Activated T-cell treated with anti-CD3 and anti-CD28 coated beads, Interleukin-2, amount 50 U/mL, for 72 hours (primary cell): ENCODE measurements around the gene ACTR2. TPM values are rescaled to one million over a fixed set of nuclear protein-coding genes. Genes with fewer than 3 reads are reported as not detected.
"Not testable (repeated sequence)": the region's sequence is repeated elsewhere in the genome, so short reads cannot be mapped to it uniquely, and the experiment has no call there.

Experiments
- ATAC-seq, 2 donors: fragments of 150-1000 bp; cut with Tn5 transposase; replicated peaks in 1 of 2; 2 replicates each; pipeline ENCODE4 v1.10.0; 2021; ENCODE audit warnings: moderate library complexity in 2 of 2, mild to moderate bottlenecking in 1 of 2
- DNase-seq, 2 donors: peaks; one replicate each; pipeline ENCODE4 v3.0.0; 2021 to 2022; ENCODE audit warnings: mixed read lengths in 1 of 2
- H3K27ac Mint-ChIP-seq: one replicate; pipeline ENCODE4 v1.8.0; 2022; ENCODE audit warnings: mild to moderate bottlenecking, moderate library complexity, mixed read lengths
- H3K27me3 Mint-ChIP-seq: one replicate; pipeline ENCODE4 v1.8.0; 2022; ENCODE audit warnings: low read depth, mixed read lengths
- H3K36me3 Mint-ChIP-seq, 2 donors: one replicate each; pipeline ENCODE4 v1.8.0; 2022; ENCODE audit warnings: mixed read lengths in 2 of 2, mild to moderate bottlenecking in 1 of 2; ENCODE audit not compliant: insufficient read depth in 2 of 2
- H3K4me1 Mint-ChIP-seq: one replicate; pipeline ENCODE4 v1.8.0; 2022; ENCODE audit warnings: low read depth, mixed read lengths
- H3K4me3 Mint-ChIP-seq, 2 donors: one replicate each; pipeline ENCODE4 v1.8.0; 2022; ENCODE audit warnings: mild to moderate bottlenecking in 2 of 2, mixed read lengths in 2 of 2, moderate library complexity in 2 of 2
- H3K9me3 Mint-ChIP-seq, 2 donors: one replicate each; pipeline ENCODE4 v1.8.0; 2022; ENCODE audit warnings: mixed read lengths in 2 of 2
- total RNA-seq, 2 donors: library from RNA; stranded (reverse); gene quantifications; one replicate each; pipeline ENCODE4 v1.2.3, GENCODE V29; 2022

Gene ACTR2
- total RNA-seq, 2 donors from 2014 or later, result 219 to 272 TPM

GRCh38 chr2:65212619-65213018 lies 15.0 kb upstream of the ACTR2 start:
- Mint-ChIP-seq H3K27ac (no peak overlapping the region), H3K9me3 (no peaks in the 10 kb centered on the region), H3K4me1 (no peaks in the 10 kb centered on the region), H3K4me3 (no peak overlapping the region), H3K27me3 (no peaks in the 10 kb centered on the region), H3K36me3 (no peaks in the 10 kb centered on the region)
- DNase-seq (no peak), ATAC-seq (no peak)

- Mint-ChIP-seq H3K27ac (no peak overlapping the region), H3K9me3 (no peaks in the 10 kb centered on the region), H3K36me3 (no peaks in the 10 kb centered on the region), H3K4me3 (no peak overlapping the region), H3K4me1 (no peaks in the 10 kb centered on the region), H3K27me3 (no peaks in the 10 kb centered on the region)
- DNase-seq (no peak), ATAC-seq (no peak)
Measured at GRCh38 chr2:65213035-65213434, 14.6 kb upstream of the ACTR2 start.

GRCh38 chr2:65214361-65214760 lies 13.3 kb upstream of the ACTR2 start:
- peaks cover 3% of the 10 kb centered on the region for H3K4me1 Mint-ChIP-seq
- no peak overlapping the region for H3K27ac Mint-ChIP-seq
- H3K36me3 Mint-ChIP-seq, result no peaks in the 10 kb centered on the region
- no peaks in the 10 kb centered on the region for H3K9me3 Mint-ChIP-seq
- ATAC-seq, result no peak
- H3K4me3 Mint-ChIP-seq, result no peak overlapping the region
- DNase-seq, result no peak
- H3K27me3 Mint-ChIP-seq, result no peaks in the 10 kb centered on the region

GRCh38 chr2:65214843-65215242 lies 12.8 kb upstream of the ACTR2 start:
- Mint-ChIP-seq H3K4me3 (no peak overlapping the region), H3K9me3 (no peaks in the 10 kb centered on the region), H3K36me3 (no peaks in the 10 kb centered on the region), H3K27ac (no peak overlapping the region), H3K27me3 (no peaks in the 10 kb centered on the region), H3K4me1 (peaks cover 7% of the 10 kb centered on the region)
- no peak for DNase-seq
- no peak for ATAC-seq

- ATAC-seq, result no peak
- DNase-seq, result no peak
- Mint-ChIP-seq H3K9me3 (no peaks in the 10 kb centered on the region), H3K4me3 (no peak overlapping the region), H3K4me1 (peaks cover 7% of the 10 kb centered on the region), H3K27ac (peak overlapping the region; percentile 55), H3K36me3 (no peaks in the 10 kb centered on the region), H3K27me3 (no peaks in the 10 kb centered on the region)
Measured at GRCh38 chr2:65215946-65216345, 11.7 kb upstream of the ACTR2 start.

GRCh38 chr2:65220432-65221131 lies 7.0 kb upstream of the ACTR2 start:
- H3K27me3 Mint-ChIP-seq, result no peaks in the 10 kb centered on the region
- peaks cover 7% of the 10 kb centered on the region for H3K4me1 Mint-ChIP-seq
- no peaks in the 10 kb centered on the region for H3K9me3 Mint-ChIP-seq
- DNase-seq (no peak), ATAC-seq (no peak)
- no peak overlapping the region for H3K4me3 Mint-ChIP-seq
- no peaks in the 10 kb centered on the region for H3K36me3 Mint-ChIP-seq
- H3K27ac Mint-ChIP-seq, result no peak overlapping the region

GRCh38 chr2:65221275-65221674 lies 6.4 kb upstream of the ACTR2 start:
- H3K9me3 Mint-ChIP-seq, H3K27me3 Mint-ChIP-seq, H3K36me3 Mint-ChIP-seq, ATAC-seq, DNase-seq, H3K27ac Mint-ChIP-seq, H3K4me3 Mint-ChIP-seq: not testable (repeated sequence)
- peaks cover 11% of the 10 kb centered on the region for H3K4me1 Mint-ChIP-seq

GRCh38 chr2:65227020-65227455 lies 593 bp upstream of the ACTR2 start:
- Mint-ChIP-seq H3K27ac (peak overlapping the region; percentile 97), H3K4me3 (peak overlapping the region; percentile 89 to 93), H3K36me3 (peaks cover 7 to 9% of the 10 kb centered on the region in 2 donors), H3K27me3 (no peaks in the 10 kb centered on the region), H3K9me3 (no peaks in the 10 kb centered on the region), H3K4me1 (peaks cover 40% of the 10 kb centered on the region)
- peak in 1 of 2 donors; percentile 1 for ATAC-seq
- peak in 1 of 2 donors; percentile 12 for DNase-seq

- peaks cover 50% of the 10 kb centered on the region for H3K4me1 Mint-ChIP-seq
- H3K27ac Mint-ChIP-seq, result peak overlapping the region; percentile 99
- peak in 1 of 2 donors; percentile 53 for DNase-seq
- no peaks in the 10 kb centered on the region for H3K27me3 Mint-ChIP-seq
- ATAC-seq, result peak; percentile 49 to 52
- no peaks in the 10 kb centered on the region for H3K9me3 Mint-ChIP-seq
- peak overlapping the region; percentile 89 to 93 for H3K4me3 Mint-ChIP-seq
- H3K36me3 Mint-ChIP-seq, result peaks cover 9 to 11% of the 10 kb centered on the region in 2 donors
Measured at GRCh38 chr2:65228263-65228750, 676 bp downstream of the ACTR2 start.

- no peak for DNase-seq
Measured at GRCh38 chr2:65231121-65231520, 3.5 kb downstream of the ACTR2 start.

GRCh38 chr2:65231892-65232477 lies 4.4 kb downstream of the ACTR2 start:
- peak overlapping the region; percentile 99 for H3K27ac Mint-ChIP-seq
- H3K4me1 Mint-ChIP-seq, result peaks cover 68% of the 10 kb centered on the region
- peak overlapping the region; percentile 50 to 92 for H3K4me3 Mint-ChIP-seq
- ATAC-seq (peak in 1 of 2 donors; percentile 11), DNase-seq (peak; percentile 17 to 42)
- no peaks in the 10 kb centered on the region for H3K9me3 Mint-ChIP-seq
- H3K36me3 Mint-ChIP-seq, result peaks cover 9 to 14% of the 10 kb centered on the region in 2 donors
- no peaks in the 10 kb centered on the region for H3K27me3 Mint-ChIP-seq

More at GRCh38 chr2:65231121-65231520, 3.5 kb downstream of the ACTR2 start:
- Mint-ChIP-seq H3K36me3 (peaks cover 11 to 14% of the 10 kb centered on the region in 2 donors), H3K4me1 (peaks cover 70% of the 10 kb centered on the region), H3K4me3 (peak overlapping the region; percentile 43 to 63), H3K9me3 (no peaks in the 10 kb centered on the region), H3K27ac (peak overlapping the region; percentile 99), H3K27me3 (no peaks in the 10 kb centered on the region)
- no peak for ATAC-seq

- no peaks in the 10 kb centered on the region for H3K9me3 Mint-ChIP-seq
- peaks cover 72% of the 10 kb centered on the region for H3K4me1 Mint-ChIP-seq
- H3K27ac Mint-ChIP-seq, result peak overlapping the region; percentile 99
- H3K27me3 Mint-ChIP-seq, result no peaks in the 10 kb centered on the region
- peaks cover 9 to 12% of the 10 kb centered on the region in 2 donors for H3K36me3 Mint-ChIP-seq
- DNase-seq (no peak), ATAC-seq (peak; percentile 57 to 58)
- peak overlapping the region; percentile 50 to 92 for H3K4me3 Mint-ChIP-seq
Measured at GRCh38 chr2:65232636-65233035, 5.0 kb downstream of the ACTR2 start.

- H3K9me3 Mint-ChIP-seq, result no peaks in the 10 kb centered on the region
- peak overlapping the region; percentile 75 for H3K27ac Mint-ChIP-seq
- ATAC-seq (no peak), DNase-seq (no peak)
- H3K4me3 Mint-ChIP-seq, result no peak overlapping the region
- peaks cover 3 to 21% of the 10 kb centered on the region in 2 donors for H3K36me3 Mint-ChIP-seq
- H3K27me3 Mint-ChIP-seq, result no peaks in the 10 kb centered on the region
- peaks cover 36% of the 10 kb centered on the region for H3K4me1 Mint-ChIP-seq
Measured at GRCh38 chr2:65240657-65241056, 13.0 kb downstream of the ACTR2 start.
